Coronary artery (tissue), 2 donors: Measurements from ENCODE around the gene IGSF5.

Source experiments
- DNase-seq: peaks from one replicate; pipeline ENCODE4 v3.0.0-alpha.2; 2017; ENCODE audit warnings: low spot score
- H3K27ac ChIP-seq, 2 donors: fragments of 200-600 bp; sonication (generic); one replicate each; pipeline ENCODE4 v1.5.1; 2016 to 2019
- H3K4me3 ChIP-seq: fragments of 200-600 bp; sonication (generic); 2 replicates; pipeline ENCODE4 v1.5.1; 2016; ENCODE audit warnings: mild to moderate bottlenecking, moderate library complexity
- TF ChIP-seq, protein P1 (sequence below): fragments of 200-600 bp; sonication (generic); IDR thresholded peaks from one replicate; pipeline ENCODE4 v1.5.1; 2019; ENCODE audit warnings: antibody characterized with exemption

Gene IGSF5

DNA sequence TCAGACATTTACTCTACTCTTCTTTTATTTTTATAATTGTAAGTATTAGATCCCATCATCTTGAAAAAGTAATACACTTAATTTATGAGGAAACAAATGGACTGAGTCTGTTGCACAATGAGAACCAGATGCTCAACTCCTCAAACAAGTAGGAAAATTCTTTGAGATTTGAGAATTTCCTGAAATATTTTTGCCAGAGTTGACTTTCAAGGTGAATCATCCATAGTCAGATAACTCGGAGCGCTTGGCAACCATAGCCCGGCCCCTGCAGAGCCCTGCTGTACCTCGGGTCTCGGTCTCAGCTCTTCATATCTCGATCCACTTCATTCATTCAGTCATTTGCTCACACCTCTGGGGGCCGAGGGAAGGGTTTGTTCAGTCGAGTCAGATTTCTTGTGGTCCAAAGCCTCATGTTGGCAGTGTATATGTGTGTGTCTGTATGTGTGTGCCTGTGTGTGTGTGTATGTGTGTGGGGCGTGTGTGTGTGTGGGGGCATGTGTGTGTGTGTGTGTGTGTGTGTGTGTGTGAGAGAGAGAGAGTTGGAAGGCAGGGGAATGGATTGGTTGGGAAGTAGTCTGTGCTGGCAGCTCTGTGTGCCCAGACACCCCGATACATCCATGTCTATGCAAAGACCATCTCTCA is 104.2 kb downstream of the IGSF5 start:
- Histone ChIP-seq H3K27ac (no peak overlapping the region), H3K4me3 (no peak overlapping the region)
- TF ChIP-seq, protein P1, sequence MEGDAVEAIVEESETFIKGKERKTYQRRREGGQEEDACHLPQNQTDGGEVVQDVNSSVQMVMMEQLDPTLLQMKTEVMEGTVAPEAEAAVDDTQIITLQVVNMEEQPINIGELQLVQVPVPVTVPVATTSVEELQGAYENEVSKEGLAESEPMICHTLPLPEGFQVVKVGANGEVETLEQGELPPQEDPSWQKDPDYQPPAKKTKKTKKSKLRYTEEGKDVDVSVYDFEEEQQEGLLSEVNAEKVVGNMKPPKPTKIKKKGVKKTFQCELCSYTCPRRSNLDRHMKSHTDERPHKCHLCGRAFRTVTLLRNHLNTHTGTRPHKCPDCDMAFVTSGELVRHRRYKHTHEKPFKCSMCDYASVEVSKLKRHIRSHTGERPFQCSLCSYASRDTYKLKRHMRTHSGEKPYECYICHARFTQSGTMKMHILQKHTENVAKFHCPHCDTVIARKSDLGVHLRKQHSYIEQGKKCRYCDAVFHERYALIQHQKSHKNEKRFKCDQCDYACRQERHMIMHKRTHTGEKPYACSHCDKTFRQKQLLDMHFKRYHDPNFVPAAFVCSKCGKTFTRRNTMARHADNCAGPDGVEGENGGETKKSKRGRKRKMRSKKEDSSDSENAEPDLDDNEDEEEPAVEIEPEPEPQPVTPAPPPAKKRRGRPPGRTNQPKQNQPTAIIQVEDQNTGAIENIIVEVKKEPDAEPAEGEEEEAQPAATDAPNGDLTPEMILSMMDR = no peak
- no peak for DNase-seq

DNA sequence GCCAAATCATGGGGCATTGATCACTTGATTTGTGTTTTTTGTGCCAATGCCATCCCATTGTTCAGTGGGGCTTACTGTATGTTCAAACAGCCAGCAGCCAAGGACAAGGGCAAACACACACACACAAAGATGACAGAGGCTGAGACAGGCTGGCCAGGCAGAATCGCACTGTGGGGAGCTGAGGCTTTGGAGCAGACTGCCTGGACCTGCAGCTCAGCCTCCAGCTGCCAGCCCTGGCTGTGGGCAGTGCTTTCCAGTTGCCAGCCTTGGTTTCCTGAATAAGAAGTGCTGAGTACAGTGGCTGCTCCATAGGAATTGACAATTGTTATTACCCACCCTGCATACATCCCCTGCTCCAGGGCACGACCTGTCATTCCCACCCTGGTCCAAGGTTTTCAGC is 105.3 kb downstream of the IGSF5 start:
- no peak for DNase-seq
- no peak overlapping the region for H3K4me3 ChIP-seq

GRCh38 chr21:39851002-39851618 is 106.1 kb downstream of the IGSF5 start:
- no peak for DNase-seq
- no peak overlapping the region for H3K27ac ChIP-seq
- H3K4me3 ChIP-seq = no peak overlapping the region
- TF ChIP-seq, protein P1 = no peak

More for the DNA sequence above, 105.3 kb downstream of the IGSF5 start:
- H3K27ac ChIP-seq = no peak overlapping the region
- TF ChIP-seq, protein P1 = no peak
